Chondrocyte (in vitro differentiated cells): ENCODE results near the gene LRRC32. TPM values are rescaled to one million over a fixed set of nuclear protein-coding genes. Genes with fewer than 3 reads are reported as not detected.

Experiments used
- DNase-seq: peaks from one replicate; pipeline ENCODE4 v3.0.0; 2021; ENCODE audit warnings: mixed read lengths, low spot score
- H3K27ac Mint-ChIP-seq: one replicate; pipeline ENCODE4 v1.8.0; 2021; ENCODE audit warnings: mild to moderate bottlenecking, moderate library complexity, mixed read lengths; ENCODE audit not compliant: unreplicated experiment
- H3K27me3 Mint-ChIP-seq: 2 replicates; pipeline ENCODE4 v1.8.0; 2021; ENCODE audit warnings: low read depth, mixed read lengths
- H3K36me3 Mint-ChIP-seq: 2 replicates; pipeline ENCODE4 v1.8.0; 2021; ENCODE audit warnings: low read depth, mixed read lengths
- H3K4me1 Mint-ChIP-seq: 2 replicates; pipeline ENCODE4 v1.8.0; 2021; ENCODE audit warnings: low read depth, mild to moderate bottlenecking, mixed read lengths
- H3K4me3 Mint-ChIP-seq: one replicate; pipeline ENCODE4 v1.8.0; 2021; ENCODE audit warnings: mild to moderate bottlenecking, moderate library complexity, mixed read lengths; ENCODE audit not compliant: unreplicated experiment
- H3K9me3 Mint-ChIP-seq: 2 replicates; pipeline ENCODE4 v1.8.0; 2021; ENCODE audit warnings: low read depth, mixed read lengths
- CTCF ChIP-seq: fragments of 200-600 bp; sonication (generic); IDR thresholded peaks from 2 replicates; pipeline ENCODE4 v1.5.0; 2021; ENCODE audit warnings: antibody characterized with exemption, mild to moderate bottlenecking, moderate library complexity
- total RNA-seq: library from RNA; stranded (reverse); gene quantifications from 3 replicates; pipeline ENCODE4 v1.2.1, GENCODE V29; 2021

The LRRC32 gene
- total RNA-seq, 1 donor from 2014 or later = 367 TPM

GRCh38 chr11:76656571-76657081 lies 13.9 kb downstream of the LRRC32 start:
- Mint-ChIP-seq H3K36me3 (peaks cover 30% of the 10 kb centered on the region), H3K27ac (peak overlapping the region; percentile 74)

GRCh38 chr11:76656050-76656531 lies 14.5 kb downstream of the LRRC32 start:
- Mint-ChIP-seq H3K4me3 (no peak overlapping the region), H3K4me1 (peaks cover 64% of the 10 kb centered on the region), H3K27ac (peak overlapping the region; percentile 74), H3K36me3 (peaks cover 29% of the 10 kb centered on the region), H3K27me3 (no peaks in the 10 kb centered on the region), H3K9me3 (no peaks in the 10 kb centered on the region)
- TF ChIP-seq CTCF = no peak
- DNase-seq = peak; percentile 57

More at GRCh38 chr11:76656571-76657081, 13.9 kb downstream of the LRRC32 start:
- TF ChIP-seq CTCF = no peak
- Mint-ChIP-seq H3K4me1 (peaks cover 63% of the 10 kb centered on the region), H3K9me3 (no peaks in the 10 kb centered on the region), H3K4me3 (no peak overlapping the region), H3K27me3 (no peaks in the 10 kb centered on the region)
- peak; percentile 44 for DNase-seq

- peaks cover 3% of the 10 kb centered on the region for H3K9me3 Mint-ChIP-seq
- peak; percentile 72 for DNase-seq
- peak overlapping the region; percentile 90 for H3K27ac Mint-ChIP-seq
- H3K4me1 Mint-ChIP-seq = peaks cover 66% of the 10 kb centered on the region
- no peaks in the 10 kb centered on the region for H3K27me3 Mint-ChIP-seq
- TF ChIP-seq CTCF = no peak
- no peak overlapping the region for H3K4me3 Mint-ChIP-seq
- H3K36me3 Mint-ChIP-seq = peaks cover 24% of the 10 kb centered on the region
These were observed 15.0 kb downstream of the LRRC32 start for GRCh38 chr11:76655501-76656049.

- peaks cover 5% of the 10 kb centered on the region for H3K9me3 Mint-ChIP-seq
- peaks cover 70% of the 10 kb centered on the region for H3K4me1 Mint-ChIP-seq
- no peak for TF ChIP-seq CTCF
- H3K27me3 Mint-ChIP-seq = no peaks in the 10 kb centered on the region
- peaks cover 20% of the 10 kb centered on the region for H3K36me3 Mint-ChIP-seq
- peak overlapping the region; percentile 90 for H3K27ac Mint-ChIP-seq
- DNase-seq = peak; percentile 69
- H3K4me3 Mint-ChIP-seq = peak overlapping the region; percentile 9
These were observed 15.6 kb downstream of the LRRC32 start for GRCh38 chr11:76654980-76655379.

GRCh38 chr11:76654298-76654851 lies 16.2 kb downstream of the LRRC32 start:
- peak; percentile 56 for DNase-seq
- peak overlapping the region; percentile 90 for H3K27ac Mint-ChIP-seq

More at GRCh38 chr11:76654298-76654851, 16.2 kb downstream of the LRRC32 start:
- no peak for TF ChIP-seq CTCF
- H3K4me1 Mint-ChIP-seq = peaks cover 77% of the 10 kb centered on the region
- H3K36me3 Mint-ChIP-seq = peaks cover 20% of the 10 kb centered on the region
- H3K9me3 Mint-ChIP-seq = peaks cover 5% of the 10 kb centered on the region
- H3K27me3 Mint-ChIP-seq = no peaks in the 10 kb centered on the region
- H3K4me3 Mint-ChIP-seq = no peak overlapping the region
